PC-3 (cell line): ENCODE measurements around the gene CNTN4. TPM values are rescaled to one million over a fixed set of nuclear protein-coding genes. Genes with fewer than 3 reads are reported as not detected.

Experiments
- ATAC-seq: fragments of 200-7000 bp; cut with Tn5 transposase; 2 replicates; pipeline ENCODE4 v1.9.1; 2020; ENCODE audit warnings: mild to moderate bottlenecking, moderate library complexity
- BruUV-seq: library from RNA; stranded (reverse); fragments of 400-500 nt; replicated peaks from 2 replicates; lab custom pipeline; 2021; lab: Mats Ljungman, UMichigan
- CTCF ChIA-PET: fragments of 300-600 bp; sonication (Branson Sonifier 250); formaldehyde crosslinking; loops from one replicate; lab custom pipeline; 2022; ENCODE audit warnings: antibody characterized with exemption; lab: Charles Lee
- POLR2A ChIA-PET: fragments of 300-600 bp; sonication (Branson Sonifier 250); formaldehyde crosslinking; loops from one replicate; lab custom pipeline; 2022; ENCODE audit warnings: antibody characterized with exemption; ENCODE audit not compliant: unreplicated experiment; lab: Charles Lee
- DNase-seq: peaks from one replicate; pipeline ENCODE4 v3.0.0-alpha.2; 2015
- H2AFZ ChIP-seq: fragments of 300-600 bp; sonication (generic); 2 replicates; pipeline ENCODE4 v1.6.0; 2016; ENCODE audit warnings: antibody characterized with exemption, low read length
- H3F3A ChIP-seq: fragments of 300-600 bp; sonication (generic); one replicate; pipeline ENCODE4 v1.6.0; 2017; ENCODE audit warnings: antibody characterized with exemption, low read length, control low read depth, mild to moderate bottlenecking; ENCODE audit not compliant: unreplicated experiment
- H3K27ac ChIP-seq: fragments of 300-600 bp; sonication (generic); 2 replicates; pipeline ENCODE4 v1.5.1; 2016; ENCODE audit warnings: mild to moderate bottlenecking, low read length
- H3K27me3 ChIP-seq: fragments of 300-600 bp; sonication (generic); 2 replicates; pipeline ENCODE4 v1.6.1; 2016; ENCODE audit warnings: low read length, mixed read lengths
- H3K36me3 ChIP-seq: fragments of 300-600 bp; sonication (generic); 2 replicates; pipeline ENCODE4 v1.6.1; 2016; ENCODE audit warnings: low read depth, mixed run types, low read length, mixed read lengths
- H3K4me1 ChIP-seq: fragments of 300-600 bp; sonication (generic); 2 replicates; pipeline ENCODE4 v1.5.1; 2016; ENCODE audit warnings: low read length; ENCODE audit not compliant: insufficient read depth
- H3K4me2 ChIP-seq: fragments of 300-600 bp; sonication (generic); 2 replicates; pipeline ENCODE4 v1.6.0; 2016; ENCODE audit warnings: low read length
- H3K4me3 ChIP-seq: fragments of 300-600 bp; sonication (generic); 2 replicates; pipeline ENCODE4 v1.5.1; 2016; ENCODE audit warnings: mild to moderate bottlenecking, low read length, mixed read lengths
- H3K79me2 ChIP-seq: fragments of 300-600 bp; sonication (generic); 2 replicates; pipeline ENCODE4 v1.6.1; 2017; ENCODE audit warnings: low read length, mixed read lengths
- H3K9ac ChIP-seq: fragments of 300-600 bp; sonication (generic); 2 replicates; pipeline ENCODE4 v1.6.0; 2016; ENCODE audit warnings: mild to moderate bottlenecking, low read length
- H3K9me2 ChIP-seq: fragments of 300-600 bp; sonication (generic); replicated peaks from 2 replicates; pipeline ENCODE4 v1.6.1; 2016; ENCODE audit warnings: mixed run types, low read length, mixed read lengths
- H3K9me3 ChIP-seq: fragments of 300-600 bp; sonication (generic); 2 replicates; pipeline ENCODE4 v1.6.1; 2016; ENCODE audit warnings: low read length, mixed read lengths
- H4K20me1 ChIP-seq: fragments of 300-600 bp; sonication (generic); 2 replicates; pipeline ENCODE4 v1.6.1; 2016; ENCODE audit warnings: low read length, mixed read lengths
- EZH2 ChIP-seq: fragments of 300-600 bp; sonication (generic); IDR thresholded peaks from one replicate; pipeline ENCODE4 v1.6.1; 2017; ENCODE audit warnings: antibody characterized with exemption, mild to moderate bottlenecking, low read length; ENCODE audit not compliant: unreplicated experiment
- EZH2phosphoT487 ChIP-seq: fragments of 300-600 bp; sonication (generic); IDR thresholded peaks from 2 replicates; pipeline ENCODE4 v1.6.1; 2018; ENCODE audit warnings: mild to moderate bottlenecking, antibody characterized with exemption, low read length, borderline replicate concordance
- intact Hi-C: fragments of 100-400 bp; cut with micrococcal nuclease; formaldehyde crosslinking; loops from 2 replicates; pipeline ENCODE4 v1.9.0; 2023
- total RNA-seq: library from RNA; depleted of rRNA; stranded (reverse); fragments of >200 nt; gene quantifications from 2 replicates; pipeline ENCODE4 v1.2.3, GENCODE V29; 2014
- TF ChIP-seq, protein P1 (sequence below): fragments of 300-600 bp; sonication (generic); conservative IDR thresholded peaks from 2 replicates; pipeline ENCODE4 v1.5.1; 2017; ENCODE audit warnings: antibody characterized with exemption, low read depth, mild to moderate bottlenecking, low read length

CNTN4 gene
- total RNA-seq, 1 experiment from 2014 or later = not detected

DNA sequence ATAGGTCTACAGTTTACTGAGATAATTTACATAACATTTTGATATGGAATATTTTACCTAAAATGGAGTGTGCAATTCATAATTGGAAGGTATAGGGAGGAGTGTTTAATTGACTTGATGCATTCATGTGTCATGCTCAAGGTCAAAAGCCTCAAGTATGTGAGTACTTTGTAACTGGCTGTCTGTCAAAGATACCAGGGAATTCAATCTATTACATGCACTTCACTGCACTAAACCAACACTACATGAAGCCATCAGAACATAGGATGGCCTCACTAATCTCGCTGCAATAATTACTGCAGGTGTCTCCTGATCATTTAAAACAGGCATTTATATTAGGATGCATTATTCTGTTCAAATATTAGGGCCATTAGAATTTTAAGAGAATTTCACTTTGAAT, 367.2 kb downstream of the CNTN4 start:
- Histone ChIP-seq H3K27ac (no peak overlapping the region), H3K9ac (no peak overlapping the region), H3K9me3 (peaks cover 22% of the 10 kb centered on the region), H3K79me2 (no peaks in the 10 kb centered on the region), H3K9me2 (no peaks in the 10 kb centered on the region), H3K4me1 (no peaks in the 10 kb centered on the region), H3K4me2 (no peak overlapping the region), H3K36me3 (no peaks in the 10 kb centered on the region), H3K27me3 (no peaks in the 10 kb centered on the region), H2AFZ (no peak overlapping the region), H3K4me3 (no peak overlapping the region), H4K20me1 (no peaks in the 10 kb centered on the region), H3F3A (no peaks in the 10 kb centered on the region)
- TF ChIP-seq EZH2 (no peak), EZH2phosphoT487 (no peak)
- TF ChIP-seq, protein P1, sequence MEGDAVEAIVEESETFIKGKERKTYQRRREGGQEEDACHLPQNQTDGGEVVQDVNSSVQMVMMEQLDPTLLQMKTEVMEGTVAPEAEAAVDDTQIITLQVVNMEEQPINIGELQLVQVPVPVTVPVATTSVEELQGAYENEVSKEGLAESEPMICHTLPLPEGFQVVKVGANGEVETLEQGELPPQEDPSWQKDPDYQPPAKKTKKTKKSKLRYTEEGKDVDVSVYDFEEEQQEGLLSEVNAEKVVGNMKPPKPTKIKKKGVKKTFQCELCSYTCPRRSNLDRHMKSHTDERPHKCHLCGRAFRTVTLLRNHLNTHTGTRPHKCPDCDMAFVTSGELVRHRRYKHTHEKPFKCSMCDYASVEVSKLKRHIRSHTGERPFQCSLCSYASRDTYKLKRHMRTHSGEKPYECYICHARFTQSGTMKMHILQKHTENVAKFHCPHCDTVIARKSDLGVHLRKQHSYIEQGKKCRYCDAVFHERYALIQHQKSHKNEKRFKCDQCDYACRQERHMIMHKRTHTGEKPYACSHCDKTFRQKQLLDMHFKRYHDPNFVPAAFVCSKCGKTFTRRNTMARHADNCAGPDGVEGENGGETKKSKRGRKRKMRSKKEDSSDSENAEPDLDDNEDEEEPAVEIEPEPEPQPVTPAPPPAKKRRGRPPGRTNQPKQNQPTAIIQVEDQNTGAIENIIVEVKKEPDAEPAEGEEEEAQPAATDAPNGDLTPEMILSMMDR = no peak
- CTCF ChIA-PET = no interaction called here
- intact Hi-C loops = no loop called here
- POLR2A ChIA-PET = no interaction called here
- no peak for ATAC-seq
- no TSS peak for BruUV-seq
- DNase-seq = no peak

DNA sequence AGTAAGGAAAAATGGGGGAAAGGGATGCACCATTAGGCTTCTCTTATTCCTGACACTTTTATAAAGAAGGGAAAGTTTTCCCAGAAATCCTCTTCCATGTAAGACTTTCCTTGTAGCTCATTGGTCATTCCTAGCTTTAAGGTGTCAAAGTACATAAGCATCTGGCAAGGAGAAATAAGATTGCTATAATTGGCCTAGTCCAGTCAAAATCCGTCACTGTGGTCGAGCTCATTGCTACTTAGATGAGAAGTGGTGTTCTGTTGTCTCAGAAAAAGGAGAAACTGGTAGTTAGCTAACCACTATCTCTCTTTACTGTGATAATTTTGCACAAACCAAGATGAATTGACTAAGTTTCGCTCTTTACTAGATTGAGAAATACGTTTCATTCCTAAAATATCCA, 370.1 kb downstream of the CNTN4 start:
- ChIA-PET POLR2A (no interaction called here), CTCF (no interaction called here)
- no peak overlapping the region for H3K4me2 ChIP-seq
- H3K27ac ChIP-seq = no peak overlapping the region
- H3K9ac ChIP-seq = no peak overlapping the region
- H3F3A ChIP-seq = no peaks in the 10 kb centered on the region
- H3K9me3 ChIP-seq = peaks cover 17% of the 10 kb centered on the region; the same call in 1 of the 2 replicates
- TF ChIP-seq, protein P1 = no peak
- no peak for TF ChIP-seq EZH2phosphoT487
- H4K20me1 ChIP-seq = no peaks in the 10 kb centered on the region
- no peak overlapping the region for H2AFZ ChIP-seq
- DNase-seq = no peak
- H3K4me3 ChIP-seq = no peak overlapping the region
- no peaks in the 10 kb centered on the region for H3K36me3 ChIP-seq
- intact Hi-C loops = no loop called here
- no TSS peak for BruUV-seq
- H3K9me2 ChIP-seq = no peaks in the 10 kb centered on the region
- H3K27me3 ChIP-seq = no peaks in the 10 kb centered on the region
- no peak for ATAC-seq
- no peaks in the 10 kb centered on the region for H3K4me1 ChIP-seq
- no peaks in the 10 kb centered on the region for H3K79me2 ChIP-seq

DNA sequence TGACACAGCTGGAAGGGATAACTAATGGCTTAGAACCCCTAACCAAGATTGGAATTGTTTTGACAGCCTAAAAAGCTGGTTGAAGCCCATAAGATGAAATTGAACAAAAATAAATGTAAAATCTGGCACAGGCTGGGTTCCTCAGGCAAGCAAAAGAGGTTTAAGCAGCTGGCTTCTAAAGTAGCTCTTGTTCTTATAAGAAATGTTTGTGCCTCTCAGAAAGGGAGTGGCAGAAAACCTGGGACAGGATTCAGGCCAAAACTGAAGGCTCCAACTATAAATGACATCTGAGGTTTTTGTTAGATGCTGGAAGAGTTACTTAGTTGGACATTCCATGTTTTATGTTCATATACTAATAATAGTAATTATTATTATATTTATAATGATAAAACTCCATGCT, 378.3 kb downstream of the CNTN4 start:
- ChIA-PET CTCF (no interaction called here), POLR2A (no interaction called here)
- Histone ChIP-seq H3K4me2 (no peak overlapping the region), H2AFZ (no peak overlapping the region), H3K9ac (no peak overlapping the region), H4K20me1 (no peaks in the 10 kb centered on the region), H3K27me3 (no peaks in the 10 kb centered on the region), H3K9me2 (no peaks in the 10 kb centered on the region), H3K4me1 (no peaks in the 10 kb centered on the region), H3K36me3 (no peaks in the 10 kb centered on the region), H3K9me3 (peaks cover 17% of the 10 kb centered on the region; the same call in 1 of the 2 replicates), H3K4me3 (no peak overlapping the region), H3K27ac (no peak overlapping the region), H3F3A (no peaks in the 10 kb centered on the region), H3K79me2 (no peaks in the 10 kb centered on the region)
- DNase-seq (no peak), ATAC-seq (no peak)
- intact Hi-C loops = no loop called here
- TF ChIP-seq EZH2 (no peak), EZH2phosphoT487 (no peak)
- TF ChIP-seq, protein P1 = no peak
- no TSS peak for BruUV-seq
